Cerebellar cortex (tissue), 1 donor: ENCODE data around the gene PSMB11.
"Not testable (repeated sequence)": the region's sequence is repeated elsewhere in the genome, so short reads cannot be mapped to it uniquely, and the experiment has no call there.

Source experiments
- DNase-seq: peaks from one replicate; pipeline ENCODE4 v3.0.0-alpha.2; 2015; ENCODE audit warnings: low spot score

The PSMB11 gene

DNA sequence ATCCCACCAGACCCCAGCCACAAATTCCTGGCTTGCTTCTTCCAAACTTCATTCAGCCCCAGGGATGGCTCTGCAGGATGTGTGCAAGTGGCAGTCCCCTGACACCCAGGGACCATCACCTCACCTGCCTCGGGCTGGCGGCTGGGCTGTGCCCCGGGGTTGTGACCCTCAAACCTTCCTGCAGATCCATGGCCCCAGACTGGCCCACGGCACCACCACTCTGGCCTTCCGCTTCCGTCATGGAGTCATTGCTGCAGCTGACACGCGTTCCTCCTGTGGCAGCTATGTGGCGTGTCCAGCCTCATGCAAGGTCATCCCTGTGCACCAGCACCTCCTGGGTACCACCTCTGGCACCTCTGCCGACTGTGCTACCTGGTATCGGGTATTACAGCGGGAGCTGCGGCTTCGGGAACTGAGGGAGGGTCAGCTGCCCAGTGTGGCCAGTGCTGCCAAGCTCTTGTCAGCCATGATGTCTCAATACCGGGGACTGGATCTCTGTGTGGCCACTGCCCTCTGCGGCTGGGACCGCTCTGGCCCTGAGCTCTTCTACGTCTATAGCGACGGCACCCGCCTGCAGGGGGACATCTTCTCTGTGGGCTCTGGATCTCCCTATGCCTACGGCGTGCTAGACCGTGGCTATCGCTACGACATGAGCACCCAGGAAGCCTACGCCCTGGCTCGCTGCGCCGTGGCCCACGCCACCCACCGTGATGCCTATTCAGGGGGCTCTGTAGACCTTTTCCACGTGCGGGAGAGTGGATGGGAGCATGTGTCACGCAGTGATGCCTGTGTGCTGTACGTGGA lies at the start of gene PSMB11:
PSMB11 (plus strand) TSS at position 51 of the 804 bp plus-strand sequence; CDS start at position 65, 14 bp downstream.
- no peak for DNase-seq

DNA sequence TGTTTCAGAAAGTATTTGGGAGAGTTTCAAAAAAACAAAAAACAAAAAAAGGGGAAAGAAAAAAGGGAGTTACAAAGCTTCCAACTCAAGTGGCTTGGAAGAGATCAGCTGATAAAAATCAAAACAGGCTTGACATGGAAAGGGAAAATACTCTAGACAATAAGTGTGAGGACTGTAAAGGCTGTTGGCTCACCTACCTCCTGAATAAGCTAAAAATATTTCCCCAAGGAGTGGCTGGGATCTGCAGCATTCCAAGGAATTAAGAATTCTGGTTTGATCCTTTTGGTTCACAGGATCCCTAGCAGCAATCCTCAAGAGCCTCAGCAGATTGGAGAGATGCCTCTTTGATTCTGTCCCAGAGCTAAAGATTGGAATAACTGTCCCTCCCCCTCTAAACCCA lies 48.5 kb upstream of the PSMB11 start:
- no peak for DNase-seq

DNA sequence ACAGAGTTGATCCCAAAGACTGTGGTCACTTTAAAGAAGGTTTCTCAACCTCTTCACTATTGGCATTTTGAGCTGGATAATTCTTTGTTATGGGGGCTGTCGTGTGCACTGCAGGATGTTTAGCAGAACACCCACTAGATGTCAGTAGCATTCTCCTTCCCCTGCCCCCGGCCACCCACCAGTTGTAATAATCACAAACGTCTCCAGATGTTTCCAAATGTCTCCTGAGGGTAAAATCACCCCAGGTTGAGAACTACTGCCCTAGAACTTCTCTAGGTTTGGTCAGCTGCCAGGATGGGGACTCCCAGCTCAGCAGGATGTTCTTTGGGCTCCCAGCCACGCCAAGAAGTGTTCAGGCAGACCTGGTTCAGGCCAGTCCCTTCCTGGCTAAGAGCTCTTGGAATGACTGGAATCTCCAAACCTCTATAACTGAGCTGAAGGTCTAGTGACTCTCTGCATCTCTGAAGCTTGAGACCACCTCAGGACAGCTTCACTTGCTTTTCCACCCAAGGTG lies 47.2 kb upstream of the PSMB11 start:
- DNase-seq, result peak; percentile 53

- DNase-seq, result no peak
These were observed 46.0 kb upstream of the PSMB11 start for GRCh38 chr14:22995889-22996625.

DNA sequence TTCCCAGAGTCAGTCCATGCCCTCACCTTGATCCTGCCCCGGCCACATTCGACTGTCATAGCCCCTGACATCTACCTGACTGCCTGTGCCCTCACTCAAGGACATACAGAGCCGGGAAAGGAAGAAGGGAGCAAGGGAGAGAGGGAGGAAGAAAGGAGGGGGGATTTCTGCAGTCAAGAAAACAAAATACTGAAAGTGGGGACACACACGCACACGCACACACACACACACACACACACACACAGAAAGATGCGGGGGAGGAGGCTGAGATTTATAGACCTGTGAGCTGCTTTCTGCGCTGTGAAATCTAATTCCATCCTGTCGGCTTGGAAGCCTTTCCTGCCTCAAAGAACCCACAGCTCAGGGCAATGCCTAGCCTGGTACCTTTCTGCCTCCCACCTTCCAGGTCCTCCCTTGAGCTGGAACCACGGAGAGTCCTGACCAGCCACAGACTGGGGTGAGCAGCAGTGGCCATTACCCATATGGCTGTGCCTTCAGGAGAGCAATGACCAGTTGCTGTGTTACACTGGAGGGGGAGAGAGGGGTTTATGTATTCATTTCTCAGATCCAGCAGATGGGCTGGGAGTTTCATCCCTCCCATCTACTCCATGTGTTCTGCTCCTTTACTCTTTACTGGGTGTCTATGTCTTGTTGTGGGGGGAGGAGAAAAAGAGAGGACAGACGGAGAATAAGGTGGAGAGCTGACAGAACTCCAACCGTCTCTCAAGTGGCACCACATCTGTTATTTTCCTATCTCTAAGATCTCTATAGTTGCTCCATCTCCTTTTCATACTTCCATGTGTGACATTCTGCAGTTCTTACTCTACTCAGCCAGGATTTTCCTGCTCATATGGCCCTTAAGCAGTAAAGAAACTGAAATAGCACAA lies 45.0 kb upstream of the PSMB11 start:
- DNase-seq, result no peak

DNA sequence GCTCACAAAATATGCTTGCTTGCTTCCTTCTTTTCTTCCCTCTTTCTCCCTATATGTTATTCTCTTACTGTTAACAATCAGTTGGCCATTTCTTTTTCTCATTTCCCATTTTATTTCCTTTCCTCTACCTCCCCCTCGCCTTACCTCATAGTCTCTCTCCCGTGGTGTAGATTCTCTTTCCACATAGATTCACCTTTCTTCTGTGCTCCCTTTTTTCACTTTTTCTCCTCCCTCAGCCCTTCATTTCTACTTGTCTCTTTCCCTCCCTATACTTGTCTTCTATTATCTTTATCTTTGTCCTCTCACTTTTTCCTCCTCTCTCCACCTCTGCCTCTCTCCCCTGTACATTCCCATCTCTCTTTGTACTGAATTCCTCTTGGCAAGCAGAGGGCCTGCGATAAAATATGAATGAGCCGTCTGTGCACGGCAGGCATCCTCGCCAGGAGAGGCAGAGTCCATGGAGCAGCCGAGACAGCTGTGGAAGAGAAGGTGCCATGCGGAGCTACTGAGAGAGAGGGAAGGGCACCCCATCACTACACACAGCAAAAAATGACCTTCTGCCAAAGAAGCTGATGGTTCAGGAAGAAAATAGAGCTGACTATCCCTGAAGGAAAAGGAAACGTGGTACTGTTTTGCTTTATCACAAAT lies 44.2 kb upstream of the PSMB11 start:
- DNase-seq, result no peak

GRCh38 chr14:22998329-22999012 lies 43.5 kb upstream of the PSMB11 start:
- no peak for DNase-seq

DNA sequence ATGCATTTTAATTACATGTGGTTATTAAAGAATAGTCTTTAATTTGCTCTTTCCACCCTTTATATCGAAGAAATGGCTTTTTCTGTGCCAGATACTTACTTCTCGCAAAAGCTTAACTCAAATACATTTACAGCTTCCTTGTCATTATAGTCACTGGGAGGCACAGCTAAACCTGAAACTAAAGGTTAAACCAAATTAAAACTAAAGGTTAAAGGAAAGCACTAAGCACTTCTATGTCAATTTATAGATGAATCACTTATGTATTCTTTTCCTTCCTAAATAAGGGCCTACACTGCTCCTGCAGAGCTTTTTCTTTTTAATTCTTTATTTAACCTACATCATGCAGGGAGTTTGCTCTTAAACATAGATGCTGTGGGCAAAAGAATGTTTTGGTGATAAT lies 41.2 kb upstream of the PSMB11 start:
- no peak for DNase-seq

GRCh38 chr14:23002592-23002991 lies 39.4 kb upstream of the PSMB11 start:
- DNase-seq, result no peak

- not testable (repeated sequence) for DNase-seq
These were observed 37.7 kb upstream of the PSMB11 start for GRCh38 chr14:23004274-23004673.

DNA sequence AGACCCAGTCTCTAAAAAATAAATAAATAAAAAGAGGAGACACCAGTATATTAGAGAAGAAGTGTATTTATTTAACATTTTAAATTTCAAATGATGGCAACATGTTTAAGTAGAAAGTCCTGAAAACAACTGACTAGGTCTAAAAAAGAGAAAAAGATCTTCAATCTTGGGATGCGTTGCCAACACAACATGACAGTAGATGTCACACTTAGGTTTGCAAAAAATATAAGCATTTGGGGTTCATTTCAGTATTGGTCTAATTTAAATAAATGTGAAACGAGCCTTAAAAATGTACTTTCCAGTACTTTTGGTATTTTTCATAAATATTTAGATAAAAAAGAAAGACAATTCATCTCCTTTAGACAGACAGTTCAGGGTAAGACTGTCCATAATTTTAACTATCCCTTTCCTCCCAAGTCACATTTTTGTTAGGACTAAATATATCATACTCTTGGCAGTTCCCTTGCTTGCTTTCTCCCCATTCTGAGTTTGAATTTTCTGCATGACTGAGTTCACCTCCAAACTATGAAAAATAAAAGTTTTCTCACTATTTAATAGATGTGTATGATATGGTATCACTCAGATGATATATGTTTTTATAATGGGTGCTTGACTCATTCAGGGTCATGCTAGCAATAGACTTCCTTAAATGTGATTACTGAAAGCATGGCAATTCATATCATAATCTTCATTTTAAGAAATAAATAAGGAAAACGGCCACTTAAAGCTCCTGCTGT lies 36.4 kb upstream of the PSMB11 start:
- no peak for DNase-seq

DNA sequence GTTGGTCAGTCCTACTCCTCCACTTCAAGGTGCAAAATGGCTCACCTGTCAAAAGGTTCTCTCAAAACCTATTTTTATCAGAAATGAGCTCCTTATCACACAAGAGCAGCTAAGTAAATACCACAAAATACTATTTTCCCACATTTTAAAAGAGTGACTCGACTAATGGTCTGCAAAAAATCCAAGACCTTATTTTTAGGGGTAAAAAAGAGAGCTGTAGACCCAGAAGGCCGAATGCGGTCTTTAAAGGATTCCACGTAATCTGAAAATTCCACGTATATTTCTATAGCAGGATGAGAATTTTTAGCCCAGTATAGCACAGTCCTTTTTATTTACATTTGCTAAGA lies 35.9 kb upstream of the PSMB11 start:
- no peak for DNase-seq

- peak; percentile 100 for DNase-seq
These were observed 35.2 kb upstream of the PSMB11 start for GRCh38 chr14:23006544-23007419.

- no peak for DNase-seq
These were observed 33.2 kb upstream of the PSMB11 start for GRCh38 chr14:23008831-23009230.

GRCh38 chr14:23009483-23009938 lies 32.5 kb upstream of the PSMB11 start:
- no peak for DNase-seq

GRCh38 chr14:23009939-23010726 lies 31.9 kb upstream of the PSMB11 start, which contains the start of gene C14orf93:
Gene C14orf93 (minus strand): TSS chr14:23010143. CDS start chr14:22999023, 11,120 bp downstream.
- DNase-seq, result peak; percentile 77

DNA sequence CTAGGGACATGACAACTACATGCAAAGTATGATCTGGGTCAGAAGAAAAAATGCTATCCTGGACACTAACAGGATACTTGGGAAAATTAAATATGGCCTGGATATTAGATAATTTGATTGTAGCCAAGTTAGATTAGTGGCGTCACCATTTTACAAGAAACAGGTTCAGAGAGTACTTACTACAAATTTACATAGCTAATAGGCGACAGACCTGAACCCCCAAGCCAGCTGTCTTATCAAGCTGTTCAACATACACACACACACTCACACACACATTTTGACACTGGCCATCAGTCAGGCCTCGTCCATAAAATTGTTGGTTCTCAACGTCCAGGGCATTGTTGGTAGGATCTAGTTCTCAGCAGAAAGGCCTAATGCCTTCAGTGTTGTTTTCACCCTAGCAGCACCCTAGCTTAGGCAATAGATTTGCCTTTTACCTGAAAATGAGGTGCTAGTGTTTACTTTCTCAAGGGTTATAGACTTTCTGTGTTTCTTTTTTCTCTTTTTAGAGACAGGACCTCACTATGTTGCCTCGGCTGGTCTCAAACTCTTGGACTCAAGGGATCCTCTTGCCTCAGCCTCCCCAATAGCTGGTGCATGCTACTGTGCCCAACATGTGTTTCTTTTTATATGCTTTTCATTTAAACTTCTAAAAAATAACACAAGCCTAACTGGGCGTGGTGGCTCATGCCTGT lies 28.8 kb upstream of the PSMB11 start:
- DNase-seq, result no peak

DNA sequence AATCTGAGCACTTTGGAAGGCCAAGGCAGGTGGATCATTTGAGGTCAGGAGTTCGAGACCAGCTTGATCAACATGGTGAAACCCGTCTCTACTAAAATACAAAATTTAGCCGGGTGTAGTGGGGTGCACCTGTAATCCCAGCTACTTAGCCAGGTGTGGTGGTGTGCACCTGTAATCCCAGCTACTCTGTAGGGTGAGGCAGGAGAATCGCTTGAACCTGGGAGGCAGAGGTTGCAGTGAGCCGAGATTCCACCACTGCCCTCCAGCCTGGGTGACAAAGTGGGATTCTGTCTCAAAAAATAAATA lies 28.3 kb upstream of the PSMB11 start:
- DNase-seq, result not testable (repeated sequence)
